Heart right ventricle (tissue), 16 donors: ENCODE data around the gene CPZ. TPM values are rescaled to one million over a fixed set of nuclear protein-coding genes. Genes with fewer than 3 reads are reported as not detected.

Source experiments
- ATAC-seq, 8 donors: fragments of 200-7000 bp; cut with Tn5 transposase; one replicate each; pipeline ENCODE4 v1.9.1; 2020; ENCODE audit warnings: mild to moderate bottlenecking in 8 of 8, moderate library complexity in 8 of 8, moderate number of reproducible peaks in 1 of 8
- DNase-seq, 2 donors: peaks; one replicate each; pipeline ENCODE4 v3.0.0-alpha.2; 2020
- H3K27ac ChIP-seq, 10 donors: fragments of 200-600 bp; sonication (generic) in 2 of 10; one replicate each; pipeline versions ENCODE4 v1.5.0 to v1.8.0; 2020 to 2022; ENCODE audit warnings: mild to moderate bottlenecking in 3 of 10
- H3K27me3 ChIP-seq, 7 donors: fragments of 200-600 bp; one replicate each; pipeline ENCODE4 v1.8.0; 2021 to 2022; ENCODE audit warnings: mild to moderate bottlenecking in 2 of 7
- H3K36me3 ChIP-seq, 9 donors: fragments of 200-600 bp; sonication (generic) in 1 of 9; one replicate each; pipeline versions ENCODE4 v1.5.0 to v1.8.0; 2020 to 2022; ENCODE audit warnings: mild to moderate bottlenecking in 2 of 9
- H3K4me1 ChIP-seq, 9 donors: fragments of 200-600 bp; sonication (generic) in 1 of 9; one replicate each; pipeline versions ENCODE4 v1.5.0 to v1.8.0; 2020 to 2022; ENCODE audit warnings: mild to moderate bottlenecking in 4 of 9
- H3K4me3 ChIP-seq, 10 donors: fragments of 200-600 bp; sonication (generic) in 2 of 10; one replicate each; pipeline versions ENCODE4 v1.5.0 to v1.8.0; 2020 to 2022; ENCODE audit warnings: mild to moderate bottlenecking in 7 of 10, moderate library complexity in 2 of 10
- H3K9me3 ChIP-seq, 11 donors: fragments of 200-600 bp in 10 of 11; sonication (generic) in 2 of 11; one replicate each; pipeline versions ENCODE4 v1.5.0 to v1.8.0; 2013 to 2022; ENCODE audit warnings: mild to moderate bottlenecking in 2 of 11, control low read depth in 1 of 11, moderate library complexity in 1 of 11
- WGBS, 2 donors: extraction: QIAGEN DNeasy Blood & Tissue Kit; methylation state at CpG; one replicate each; pipeline ENCODE4 v1.1.7; 2013; ENCODE audit warnings: inconsistent platforms in 1 of 2; 5-methylcytosine and 5-hydroxymethylcytosine counted together
- intact Hi-C, 10 donors: fragments of 100-400 bp; cut with DNase I; formaldehyde crosslinking; loops; one replicate each; pipeline versions ENCODE4 v1.11.1 to v1.14.2; 2022
- polyA plus RNA-seq, 2 donors: library from polyadenylated mRNA; stranded (reverse); fragments of 200-250 nt; gene quantifications; one replicate each; pipeline ENCODE4 v1.2.3, GENCODE V29; 2013
- total RNA-seq, 10 donors: library from RNA; stranded (reverse); fragmentation: NEBNext Ultra II Directional in 3 of 10; extraction: Animal tissue kit (Norgen Biotek cat#: 25700) in 3 of 10; gene quantifications; one replicate each; pipeline versions ENCODE4 v1.2.1 to v1.2.4, GENCODE V29; 2021 to 2023
- TF ChIP-seq, protein P1 (sequence below), 9 donors: fragments of 200-600 bp; sonication (generic) in 2 of 9; IDR thresholded peaks; one replicate each; pipeline versions ENCODE4 v1.5.0 to v1.8.0; 2021 to 2022; ENCODE audit warnings: antibody characterized with exemption in 9 of 9, mild to moderate bottlenecking in 5 of 9, moderate library complexity in 1 of 9
- donor health status: Arrhythmogenic right ventricular cardiomyopathy.
- donor health status: ischemic (EF 13 %, LVEDD 7.1; RV severe dilation, severe dysfunction).
- donor health status: healthy with polysubstance abuse.
- donor health status: DM: no; HTN: yes; CAD: no.
- donor health status: DM: no; HTN: no; CAD: no.
- donor health status: ischemic (EF 25% LVEDD 6.9; RV normal size, moderate dysfunction).
- donor health status: ischemic (EF 25% LVEDD 5.7; RV mildly dilated, moderate dysfunction).
- donor health status: healthy.
- donor health status: DM: yes; HTN: yes; CAD: no.
- donor health status: Ischemic cardiomyopathy.
- donor health status: ischemic (EF 35%, LVEDD 5.7; RV mildly dilated, moderate dysfunction).
- donor health status: nonischemic (EF 11% LVEDD 7.7; RV severe dilation, severe dysfunction).
- donor health status: DM: yes; HTN: yes; CAD: no.
- donor health status: PGD.
- donor health status: ischemic (EF 29% LVEDD 5.4; RV normal size, mild dysfunction).
- donor health status: nonischemic (EF 23%, LVEDD 6.1; RV moderate dilation, normal function).

The CPZ gene
- total and polyA plus RNA-seq, 12 donors, result 0.12 to 0.85 (median 0.70) TPM; not detected in 5

DNA sequence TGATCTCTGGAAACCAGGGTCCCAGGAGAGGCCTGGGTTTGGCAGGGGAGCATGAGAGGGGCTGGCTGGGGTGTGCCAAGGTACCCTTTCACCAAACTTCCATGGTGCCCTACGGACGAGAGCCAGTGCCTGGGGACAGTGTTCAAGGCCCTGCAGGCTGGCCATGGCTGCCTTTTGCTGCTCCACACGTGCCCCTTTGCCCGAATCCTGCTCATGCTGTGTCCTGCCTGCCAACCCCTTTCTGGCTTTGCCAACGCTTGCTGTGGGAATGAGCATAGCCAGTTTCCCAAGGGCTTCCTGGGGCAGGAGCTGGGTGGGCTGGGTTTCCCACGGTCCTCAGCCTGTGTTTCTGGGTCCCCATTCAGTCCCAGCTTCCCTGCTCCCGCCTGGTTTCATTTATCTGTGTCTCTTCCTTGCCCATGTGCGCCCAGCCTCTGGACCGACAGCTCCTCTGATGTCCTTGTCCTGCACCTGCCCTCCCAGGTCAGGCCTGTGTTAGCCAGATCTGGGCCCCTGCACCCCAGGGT, 17.3 kb downstream of the CPZ start:
- TF ChIP-seq, protein P1, sequence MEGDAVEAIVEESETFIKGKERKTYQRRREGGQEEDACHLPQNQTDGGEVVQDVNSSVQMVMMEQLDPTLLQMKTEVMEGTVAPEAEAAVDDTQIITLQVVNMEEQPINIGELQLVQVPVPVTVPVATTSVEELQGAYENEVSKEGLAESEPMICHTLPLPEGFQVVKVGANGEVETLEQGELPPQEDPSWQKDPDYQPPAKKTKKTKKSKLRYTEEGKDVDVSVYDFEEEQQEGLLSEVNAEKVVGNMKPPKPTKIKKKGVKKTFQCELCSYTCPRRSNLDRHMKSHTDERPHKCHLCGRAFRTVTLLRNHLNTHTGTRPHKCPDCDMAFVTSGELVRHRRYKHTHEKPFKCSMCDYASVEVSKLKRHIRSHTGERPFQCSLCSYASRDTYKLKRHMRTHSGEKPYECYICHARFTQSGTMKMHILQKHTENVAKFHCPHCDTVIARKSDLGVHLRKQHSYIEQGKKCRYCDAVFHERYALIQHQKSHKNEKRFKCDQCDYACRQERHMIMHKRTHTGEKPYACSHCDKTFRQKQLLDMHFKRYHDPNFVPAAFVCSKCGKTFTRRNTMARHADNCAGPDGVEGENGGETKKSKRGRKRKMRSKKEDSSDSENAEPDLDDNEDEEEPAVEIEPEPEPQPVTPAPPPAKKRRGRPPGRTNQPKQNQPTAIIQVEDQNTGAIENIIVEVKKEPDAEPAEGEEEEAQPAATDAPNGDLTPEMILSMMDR (IDR thresholded peaks at IDR 0.05), result no peak
- H3K4me1 ChIP-seq, result peaks cover 0 to 41% (median 16%) of the 10 kb centered on the region in 9 donors
- intact Hi-C loops, result loop anchor here (5.0 to 10.0 kb wide), 2 partner anchors 305 to 307 kb away; no protein-coding TSS in a partner anchor
- peak overlapping the region in 4 of 10 donors; percentile 10 to 80 (median 57) for H3K27ac ChIP-seq
- 72 to 75% methylated on average over 9 of the region's 9 CpGs for WGBS, 2 donors
- ATAC-seq, result no peak
- H3K27me3 ChIP-seq, result peaks cover 0 to 33% (median 14%) of the 10 kb centered on the region in 7 donors
- H3K9me3 ChIP-seq, result no peaks in the 10 kb centered on the region
- DNase-seq, result no peak
- no peak overlapping the region for H3K4me3 ChIP-seq
- no peaks in the 10 kb centered on the region for H3K36me3 ChIP-seq

DNA sequence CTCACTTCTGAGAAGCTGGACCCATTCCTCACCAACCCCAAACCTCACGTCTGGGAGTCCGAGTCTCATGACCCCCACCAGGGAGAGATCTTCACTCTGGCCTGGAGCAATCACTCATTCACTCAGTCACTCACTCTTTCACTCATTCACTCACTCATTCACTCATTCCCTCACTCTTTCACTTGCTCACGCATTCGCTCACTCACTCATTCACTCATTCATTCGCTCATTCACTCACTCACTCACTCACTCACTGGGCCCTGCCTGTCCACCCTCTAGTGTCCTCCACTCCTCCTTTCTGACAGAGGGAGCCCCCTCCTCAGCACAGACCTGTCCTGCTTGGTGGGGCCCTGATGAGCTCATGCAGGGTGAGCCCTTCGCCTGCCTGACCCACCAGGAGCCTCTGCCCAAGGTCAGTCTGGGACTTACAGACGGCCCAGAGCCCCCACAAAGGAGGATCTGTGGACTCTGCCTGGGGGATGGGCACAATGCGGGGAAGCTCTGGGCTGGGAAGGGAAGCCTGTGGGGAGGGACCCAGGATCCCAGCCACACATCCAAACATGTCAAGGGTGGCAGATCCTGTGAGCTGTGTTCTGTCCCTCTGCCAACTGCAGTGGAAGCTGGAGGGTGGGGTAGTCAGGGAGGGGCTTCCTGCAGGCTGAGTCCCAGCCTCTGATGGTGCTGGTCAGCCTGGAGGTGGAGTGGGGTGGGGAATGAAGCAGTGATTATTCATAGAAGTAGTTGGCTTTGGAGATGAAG, 18.5 kb downstream of the CPZ start:
- 70 to 76% methylated on average over 8 of the region's 8 CpGs for WGBS, 2 donors
- DNase-seq (peak; percentile 42 to 49), ATAC-seq (peak; percentile 64 to 90 (median 77))
- TF ChIP-seq, protein P1 (IDR thresholded peaks at IDR 0.05), result no peak
- H3K36me3 ChIP-seq, result no peaks in the 10 kb centered on the region
- peaks cover 0 to 29% (median 14%) of the 10 kb centered on the region in 7 donors for H3K27me3 ChIP-seq
- H3K27ac ChIP-seq, result peak overlapping the region in 9 of 10 donors; percentile 10 to 80 (median 45)
- H3K4me3 ChIP-seq, result no peak overlapping the region
- peaks cover 0 to 41% (median 16%) of the 10 kb centered on the region in 9 donors for H3K4me1 ChIP-seq
- H3K9me3 ChIP-seq, result no peaks in the 10 kb centered on the region
- intact Hi-C loops, result loop anchor here in 1 of 10 donors (10.0 kb wide), 1 partner anchor 304 kb away; no protein-coding TSS in a partner anchor

DNA sequence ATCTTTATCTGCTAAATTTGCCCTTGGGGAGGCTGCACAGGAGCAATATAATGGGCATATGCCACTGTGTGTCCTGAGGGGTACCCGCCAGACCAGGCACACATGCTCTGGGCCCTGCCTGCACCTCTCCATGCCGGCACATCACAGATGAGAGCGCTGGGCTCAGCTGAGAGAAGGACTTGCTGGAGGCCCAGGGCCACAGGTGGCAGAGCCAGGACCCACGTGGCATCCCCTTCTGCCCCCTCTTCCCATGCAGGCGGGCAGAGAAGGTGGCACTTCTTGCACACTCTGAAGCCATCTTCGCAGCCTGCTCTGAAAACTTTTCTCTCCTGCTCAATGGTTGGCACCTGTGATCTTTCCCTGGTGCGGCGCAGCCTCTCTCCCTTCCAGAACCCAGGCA, 20.1 kb downstream of the CPZ start:
- peak overlapping the region in 7 of 10 donors; percentile 15 to 80 (median 61) for H3K27ac ChIP-seq
- no peaks in the 10 kb centered on the region for H3K36me3 ChIP-seq
- H3K4me3 ChIP-seq, result no peak overlapping the region
- DNase-seq, result peak in 1 of 2 donors; percentile 2
- H3K9me3 ChIP-seq, result no peaks in the 10 kb centered on the region
- WGBS, 2 donors, result 89% methylated on average over 8 of the region's 8 CpGs
- no peak for ATAC-seq
- peaks cover 0 to 23% (median 7%) of the 10 kb centered on the region in 7 donors for H3K27me3 ChIP-seq
- peaks cover 0 to 43% (median 15%) of the 10 kb centered on the region in 9 donors for H3K4me1 ChIP-seq
- intact Hi-C loops, result loop anchor here in 1 of 10 donors (10.0 kb wide), 1 partner anchor 302 kb away; no protein-coding TSS in a partner anchor
- TF ChIP-seq, protein P1 (IDR thresholded peaks at IDR 0.05), result no peak
